ENCODE measurements around the gene CCDC197.
A peak's percentile ranks its signal among the peaks of the same experiment; 100 is the strongest.

The CCDC197 gene

GRCh38 chr14:93977790-93978581 is 19.1 kb upstream of the CCDC197 start:
- DNase-seq (ENCODE audit: low spot score), result no peak

DNA sequence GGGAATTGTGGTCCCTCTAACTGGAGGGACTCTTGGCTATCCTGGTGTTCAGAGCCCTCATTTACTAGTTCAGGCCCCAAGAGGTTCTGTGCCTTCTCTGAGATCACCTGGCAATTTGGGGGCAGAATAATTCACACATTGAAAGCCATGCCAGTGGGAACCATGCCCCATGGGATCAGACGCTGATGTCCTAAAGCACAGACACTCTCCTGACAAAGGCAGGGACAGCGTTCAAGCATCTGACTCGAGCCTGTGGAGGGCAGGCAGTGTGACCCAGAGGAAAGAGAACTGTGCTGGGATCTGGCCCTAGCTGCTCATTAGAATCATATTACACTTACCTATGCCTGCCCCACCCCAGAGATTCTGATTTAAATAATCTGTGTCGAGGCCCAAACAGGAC is 18.4 kb upstream of the CCDC197 start:
- no peak for DNase-seq (ENCODE audit: low spot score)

- no peak for DNase-seq (ENCODE audit: low spot score)
These were observed 16.5 kb upstream of the CCDC197 start for GRCh38 chr14:93980456-93981201.

GRCh38 chr14:93981316-93982229 is 15.5 kb upstream of the CCDC197 start:
- DNase-seq (ENCODE audit: low spot score), result no peak

DNA sequence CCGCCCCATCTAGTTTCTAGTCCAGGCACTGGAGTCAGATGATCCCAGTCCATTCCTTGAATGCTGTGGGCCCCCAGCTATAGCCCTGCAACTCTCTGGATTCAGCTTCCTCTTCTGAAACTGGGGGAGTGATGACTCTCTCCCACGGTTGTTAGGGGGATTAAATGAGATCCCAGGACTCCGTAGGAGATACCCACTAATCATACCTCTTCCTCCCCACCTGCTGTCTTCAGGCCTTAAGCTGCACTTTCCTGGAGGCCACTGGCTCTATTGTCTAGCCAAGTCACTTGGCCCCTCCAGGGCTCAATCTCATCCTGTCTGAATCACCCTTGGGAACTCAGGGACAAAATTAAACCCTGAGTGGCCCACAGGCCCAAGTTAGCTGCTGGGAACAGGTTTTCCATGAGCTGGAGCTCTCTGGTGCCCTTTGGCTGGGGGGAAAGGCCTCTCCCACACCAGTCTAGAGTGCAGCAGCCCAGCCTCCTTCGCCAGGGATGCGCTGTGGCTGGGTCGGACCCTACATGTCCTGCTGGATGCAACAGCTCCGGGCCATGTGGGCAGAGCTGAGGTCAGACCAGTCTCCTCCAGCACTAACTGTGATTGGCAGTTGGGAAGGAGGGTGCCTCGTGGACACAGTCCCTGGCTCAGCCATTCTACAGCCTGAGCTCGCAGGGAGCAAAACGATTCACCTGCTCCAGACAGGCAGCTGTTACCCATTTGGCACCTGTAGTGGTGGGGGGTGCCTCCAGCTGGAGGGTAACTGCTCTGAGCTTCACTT is 14.7 kb upstream of the CCDC197 start:
- no peak for DNase-seq (ENCODE audit: low spot score)

DNA sequence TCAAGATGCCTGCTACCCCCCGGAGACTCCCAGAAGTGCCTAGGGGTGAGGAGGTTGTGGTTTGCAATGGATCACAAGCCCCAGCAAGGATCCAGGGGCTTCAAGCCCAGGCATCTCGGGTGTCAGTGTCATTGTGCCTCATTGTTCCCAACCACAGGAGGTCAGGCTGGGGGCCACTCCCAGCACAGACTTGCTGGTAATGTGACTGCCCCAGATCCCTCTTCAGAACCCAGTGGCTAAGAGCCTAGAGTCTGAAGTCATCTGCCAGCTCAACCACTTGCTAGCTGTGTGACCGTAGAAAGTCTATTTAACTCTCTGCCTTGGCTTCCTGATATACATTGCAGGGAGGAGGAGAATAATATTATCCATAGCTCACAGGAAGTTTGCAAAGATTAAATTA is 13.0 kb upstream of the CCDC197 start:
- no peak for DNase-seq (ENCODE audit: low spot score)

GRCh38 chr14:93984987-93985410 is 12.1 kb upstream of the CCDC197 start:
- peak; percentile 82 for DNase-seq (ENCODE audit: low spot score)

DNA sequence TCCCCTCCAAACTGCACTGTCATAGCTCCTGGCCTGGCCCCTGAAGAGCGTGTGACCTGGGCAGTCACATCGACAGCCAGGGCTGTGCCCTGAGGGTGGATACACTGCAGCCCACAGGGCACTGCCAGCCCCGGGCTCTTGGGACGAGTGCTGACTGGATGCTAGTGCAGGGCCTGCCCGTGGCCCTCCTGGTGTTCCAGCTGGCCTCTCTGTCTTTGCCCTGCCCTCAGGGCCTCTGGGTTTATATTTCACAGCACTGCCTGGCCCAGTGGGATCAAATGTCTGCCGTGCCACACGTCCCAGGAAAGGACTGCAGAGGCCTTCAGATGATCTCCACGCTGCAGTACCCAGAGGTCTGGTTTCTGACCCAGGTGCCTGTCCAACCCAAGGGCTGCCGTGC is 10.1 kb upstream of the CCDC197 start:
- DNase-seq (ENCODE audit: low spot score), result no peak

GRCh38 chr14:93987376-93987775 is 9.7 kb upstream of the CCDC197 start:
- DNase-seq (ENCODE audit: low spot score), result no peak

DNA sequence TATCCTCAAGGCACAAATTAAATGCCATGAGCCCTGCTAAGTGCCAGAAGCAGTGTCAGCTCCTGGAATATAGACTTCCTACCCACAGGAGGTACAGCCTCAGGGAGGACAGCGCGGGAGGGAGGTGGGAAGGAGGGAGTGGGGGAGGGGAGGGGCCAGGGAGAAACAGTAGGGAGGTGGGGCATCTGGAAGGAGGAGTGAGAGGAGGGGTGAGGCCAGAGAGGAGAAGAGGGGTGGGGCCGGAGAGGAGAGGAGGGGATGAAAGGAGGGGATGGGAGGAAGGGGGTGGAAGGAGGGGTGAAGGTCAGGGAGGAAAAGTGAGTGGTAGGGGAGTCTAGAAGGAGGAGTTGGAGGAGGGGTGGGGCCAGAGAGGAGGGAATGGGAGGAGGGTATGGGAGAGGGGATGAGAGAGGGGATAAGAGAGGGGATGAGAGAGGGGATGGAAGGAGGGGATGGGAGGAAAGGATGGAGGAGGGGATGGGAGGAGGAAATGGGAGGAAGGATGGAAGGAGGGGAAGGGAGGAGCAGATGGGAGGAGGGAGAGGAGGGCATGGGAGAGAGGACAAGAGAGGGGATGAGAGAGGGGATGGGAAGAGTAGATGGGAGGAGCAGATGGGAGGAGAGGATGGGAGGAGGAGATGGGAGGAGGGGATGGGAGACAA is 9.2 kb upstream of the CCDC197 start:
- no peak for DNase-seq (ENCODE audit: low spot score)

DNA sequence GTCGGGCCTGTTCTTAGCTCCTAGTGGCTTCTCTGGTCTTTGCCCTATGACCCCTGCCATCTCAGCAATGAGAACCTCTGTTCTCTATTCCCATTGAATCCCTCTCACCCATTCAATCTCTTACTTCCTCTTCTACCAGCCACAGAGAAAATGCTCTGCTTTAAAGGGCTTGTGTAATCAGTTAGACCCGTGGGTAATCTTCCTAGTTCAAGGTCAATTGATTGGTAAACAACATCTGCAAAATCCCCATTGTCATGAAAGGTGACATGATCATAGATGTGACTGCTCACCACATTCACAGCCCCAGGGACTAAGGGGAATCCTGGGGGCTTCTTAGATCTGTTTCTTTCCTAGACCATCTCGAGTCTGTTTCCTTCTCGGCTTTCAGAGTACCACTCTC is 7.2 kb upstream of the CCDC197 start:
- DNase-seq (ENCODE audit: low spot score), result no peak

- no peak for DNase-seq (ENCODE audit: low spot score)
These were observed 5.9 kb upstream of the CCDC197 start for GRCh38 chr14:93991212-93991611.

DNA sequence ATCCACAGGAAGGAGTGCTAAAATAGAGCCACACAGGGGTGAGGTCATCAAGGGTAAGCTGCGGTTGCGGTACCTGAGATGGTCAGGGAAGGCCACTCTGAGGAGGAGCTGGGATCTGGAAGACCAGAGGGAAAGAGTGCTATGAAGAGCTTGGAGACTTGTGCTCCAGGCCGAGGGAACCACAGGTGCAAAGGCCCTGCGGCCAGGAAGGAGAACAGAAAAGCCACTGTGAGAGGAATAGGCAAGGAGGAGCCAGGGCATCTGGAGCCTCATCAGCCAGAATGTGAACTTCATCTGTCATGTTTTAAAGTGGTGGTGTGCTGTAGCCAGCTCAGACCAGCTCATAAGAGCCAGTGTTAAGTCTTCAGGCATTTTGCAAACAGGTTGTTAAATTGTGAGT is 5.5 kb upstream of the CCDC197 start:
- no peak for DNase-seq (ENCODE audit: low spot score)

GRCh38 chr14:93993382-93993781 is 3.7 kb upstream of the CCDC197 start:
- DNase-seq (ENCODE audit: low spot score), result no peak

DNA sequence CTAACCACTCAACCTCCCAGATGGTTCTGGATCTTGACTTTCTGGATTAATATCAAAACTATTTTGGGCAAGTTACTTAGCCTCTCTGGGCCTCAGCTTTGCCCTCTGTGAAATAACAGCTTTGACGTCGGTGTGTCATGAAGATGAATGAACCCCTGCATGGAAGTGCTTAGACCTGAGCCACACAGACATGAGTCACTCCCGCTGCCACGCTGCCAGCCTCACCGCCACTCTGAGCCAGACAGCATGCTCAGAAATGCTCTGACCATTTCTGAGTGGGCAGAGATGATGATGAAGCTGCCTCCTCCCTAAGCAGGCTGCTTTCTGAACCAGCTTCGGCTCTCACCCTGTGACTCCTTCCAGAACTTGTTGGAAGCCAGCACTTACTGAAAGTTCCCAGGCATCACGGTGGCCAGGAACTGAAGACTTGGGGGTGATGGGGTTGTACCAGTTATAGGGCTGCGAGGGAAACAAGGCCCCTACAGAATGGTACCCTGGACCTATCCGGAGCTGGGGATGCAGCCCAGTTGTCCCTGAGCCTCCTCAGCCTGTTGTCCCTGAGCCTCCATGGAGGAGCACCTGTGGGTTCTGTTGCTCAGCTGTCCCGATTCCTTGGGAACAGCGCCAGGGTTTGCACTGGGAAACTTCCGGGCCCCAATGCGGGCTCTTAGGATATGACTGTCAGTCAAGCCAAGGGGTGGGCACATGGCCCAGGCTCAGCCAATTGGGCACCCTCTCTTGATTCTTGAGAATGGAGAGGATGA is 2.0 kb upstream of the CCDC197 start:
- peak; percentile 37 for DNase-seq (ENCODE audit: low spot score)

- DNase-seq (ENCODE audit: low spot score), result no peak
These were observed 888 bp upstream of the CCDC197 start for GRCh38 chr14:93996130-93996695.

DNA sequence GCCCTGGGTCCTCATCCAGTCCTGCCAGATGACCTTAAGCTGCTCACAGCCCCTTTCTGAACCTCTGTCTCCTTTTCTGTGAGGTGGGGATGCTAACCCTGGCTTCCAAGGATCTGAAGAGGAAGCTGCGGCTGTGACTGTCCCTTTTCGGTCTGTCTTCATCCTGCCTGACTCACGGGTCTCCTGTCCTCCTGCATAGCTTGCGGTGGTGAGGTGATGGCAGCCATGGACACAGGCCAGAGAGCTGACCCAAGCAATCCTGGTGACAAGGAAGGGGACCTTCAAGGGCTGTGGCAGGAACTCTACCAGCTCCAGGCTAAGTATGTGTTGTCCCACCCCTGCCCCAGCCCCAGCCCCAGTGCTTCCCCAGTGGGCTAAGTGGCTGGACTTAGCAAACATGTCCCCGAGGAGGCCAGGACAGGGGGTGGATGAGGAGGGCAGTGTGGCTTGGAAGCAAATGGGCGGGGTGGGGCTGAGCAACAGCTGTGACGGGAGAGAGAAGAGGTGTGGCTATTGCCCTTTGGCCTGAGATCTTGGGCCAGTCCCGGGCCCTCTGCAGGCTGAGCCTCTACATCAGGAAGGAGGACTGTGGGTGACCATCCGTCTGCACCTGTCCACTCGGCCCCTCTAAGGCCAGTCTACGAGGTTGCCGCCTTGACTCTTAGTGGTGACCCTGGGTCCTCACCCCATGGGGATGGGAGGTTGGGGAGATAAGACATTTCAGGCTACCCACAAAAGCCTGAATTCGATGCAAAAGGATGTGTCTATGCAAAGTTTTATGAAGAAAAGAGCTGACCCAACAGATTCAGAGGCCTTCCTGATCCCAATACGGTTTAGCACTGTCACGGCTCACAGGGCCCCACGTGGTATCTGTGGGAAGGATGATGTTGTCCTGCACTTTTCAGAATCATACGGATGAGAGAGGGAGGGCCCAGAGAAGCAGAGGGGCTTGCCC is 1.1 kb downstream of the CCDC197 start:
- no peak for DNase-seq (ENCODE audit: low spot score)

DNA sequence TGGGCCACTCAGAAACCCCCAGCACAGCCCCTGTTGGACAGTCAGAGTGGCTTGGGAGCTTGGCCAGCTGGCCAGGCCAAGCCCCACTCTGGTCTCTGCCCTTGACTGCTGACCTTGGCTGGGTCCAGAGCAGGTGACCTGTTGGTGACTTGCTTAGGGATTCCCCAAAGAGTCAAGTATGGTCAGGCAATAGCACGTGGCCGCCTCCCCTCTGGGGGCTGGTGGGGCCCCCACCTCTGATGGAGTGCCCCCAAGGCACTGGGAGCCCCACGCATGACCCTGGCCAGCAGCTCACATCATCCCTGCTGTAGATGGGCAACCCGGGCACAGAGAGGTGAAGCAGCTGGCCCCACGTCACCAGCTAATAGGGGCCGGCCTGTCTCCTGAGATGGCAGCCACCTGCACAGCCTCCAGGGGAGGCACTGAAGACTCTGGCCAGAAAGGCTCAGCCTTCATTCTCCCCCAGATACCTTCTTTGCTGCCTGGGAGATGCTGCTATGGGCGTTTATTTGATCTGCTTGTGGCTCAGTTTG is 1.8 kb downstream of the CCDC197 start:
- no peak for DNase-seq (ENCODE audit: low spot score)

DNA sequence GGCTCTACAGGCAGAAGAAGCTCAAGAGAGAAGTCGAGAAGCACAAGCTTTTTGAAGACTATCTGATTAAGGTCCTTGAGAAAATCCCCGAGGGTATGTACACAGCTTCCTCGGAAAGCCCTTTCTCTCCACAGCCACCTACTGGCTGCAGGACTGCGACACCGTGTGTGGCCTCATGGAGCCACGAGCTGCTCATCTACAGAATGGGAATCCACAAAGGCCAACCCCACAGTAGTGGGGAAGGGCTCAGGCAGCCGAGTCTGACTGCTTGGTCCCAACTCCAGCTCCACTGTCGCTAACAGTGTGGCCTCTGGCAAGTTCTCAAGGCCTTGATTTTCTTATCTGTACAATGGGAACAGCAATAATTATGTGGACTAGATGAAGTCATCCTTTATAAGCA is 2.5 kb downstream of the CCDC197 start:
- no peak for DNase-seq (ENCODE audit: low spot score)

Data from COLO829 (cell line).